HuH-7.5 (cell line): ENCODE measurements around the gene DHX38.
"Not testable (repeated sequence)": the region's sequence is repeated elsewhere in the genome, so short reads cannot be mapped to it uniquely, and the experiment has no call there.

Experiments used
- DNase-seq: peaks from one replicate; pipeline ENCODE4 v3.0.0; 2011; ENCODE audit warnings: low spot score

Gene DHX38

GRCh38 chr16:72093448-72094265 lies at the start of gene DHX38, which contains the start of gene TXNL4B:
Gene DHX38 (plus strand): TSS chr16:72093847. CDS start chr16:72096158, 2,311 bp downstream.
Gene TXNL4B (minus strand): TSS chr16:72093620. CDS start chr16:72090749, 2,871 bp downstream.
- DNase-seq, result peak; percentile 97

- DNase-seq, result no peak
Measured at GRCh38 chr16:72044296-72044695, 49.4 kb upstream of the DHX38 start.

GRCh38 chr16:72044825-72045359 lies 48.8 kb upstream of the DHX38 start:
- DNase-seq, result no peak

GRCh38 chr16:72049110-72049509 lies 44.5 kb upstream of the DHX38 start:
- DNase-seq, result no peak

- DNase-seq, result no peak
Measured at GRCh38 chr16:72050769-72051464, 42.7 kb upstream of the DHX38 start.

- DNase-seq, result no peak
Measured at GRCh38 chr16:72051818-72052217, 41.8 kb upstream of the DHX38 start.

GRCh38 chr16:72054254-72054847 lies 39.3 kb upstream of the DHX38 start, which contains the start of gene HP:
Gene HP (plus strand): TSS chr16:72054505. CDS start chr16:72054653, 148 bp downstream.
- peak; percentile 28 for DNase-seq

- no peak for DNase-seq
Measured at GRCh38 chr16:72055911-72056310, 37.7 kb upstream of the DHX38 start.

GRCh38 chr16:72057313-72057712 lies 36.3 kb upstream of the DHX38 start:
- DNase-seq, result not testable (repeated sequence)

GRCh38 chr16:72059060-72059459 lies 34.6 kb upstream of the DHX38 start:
- not testable (repeated sequence) for DNase-seq

GRCh38 chr16:72060405-72060804 lies 33.2 kb upstream of the DHX38 start:
- no peak for DNase-seq

GRCh38 chr16:72061564-72061963 lies 32.1 kb upstream of the DHX38 start:
- no peak for DNase-seq

- no peak for DNase-seq
Measured at GRCh38 chr16:72064361-72064894, 29.2 kb upstream of the DHX38 start.

GRCh38 chr16:72066747-72067146 lies 26.9 kb upstream of the DHX38 start:
- peak; percentile 29 for DNase-seq

- no peak for DNase-seq
Measured at GRCh38 chr16:72068930-72069329, 24.7 kb upstream of the DHX38 start.

GRCh38 chr16:72072514-72073342 lies 20.9 kb upstream of the DHX38 start:
- no peak for DNase-seq

- DNase-seq, result no peak
Measured at GRCh38 chr16:72073560-72074230, 20.0 kb upstream of the DHX38 start.

- not testable (repeated sequence) for DNase-seq
Measured at GRCh38 chr16:72075067-72075466, 18.6 kb upstream of the DHX38 start.

GRCh38 chr16:72076991-72077706 lies 16.5 kb upstream of the DHX38 start:
- not testable (repeated sequence) for DNase-seq
